CD4-positive, alpha-beta T cell treated with Interleukin-17A for 4 hours (primary cell): Measurements from ENCODE around the gene C2.
A peak's percentile ranks its signal among the peaks of the same experiment; 100 is the strongest.
"Not testable (repeated sequence)": the region's sequence is repeated elsewhere in the genome, so short reads cannot be mapped to it uniquely, and the experiment has no call there.

Source experiments
- DNase-seq: peaks from one replicate; pipeline ENCODE4 v3.0.0-alpha.2; 2020; ENCODE audit warnings: mixed read lengths

C2 gene

GRCh38 chr6:31899215-31899614, 28.3 kb upstream of the C2 start:
- no peak for DNase-seq

- no peak for DNase-seq
Observed at GRCh38 chr6:31899882-31900722, 27.4 kb upstream of the C2 start.

GRCh38 chr6:31900917-31901414, 26.6 kb upstream of the C2 start:
- DNase-seq: no peak

- DNase-seq: peak; percentile 84
Observed at GRCh38 chr6:31901415-31901952, 26.0 kb upstream of the C2 start.

GRCh38 chr6:31901953-31902643, 25.4 kb upstream of the C2 start, which contains the start of gene ZBTB12:
Gene ZBTB12, minus strand, starts transcription at chr6:31902086. Its CDS starts 781 bp downstream, at chr6:31901305.
- peak; percentile 92 for DNase-seq

- DNase-seq: no peak
Observed at GRCh38 chr6:31903957-31904356, 23.6 kb upstream of the C2 start.

GRCh38 chr6:31905041-31905440, 22.5 kb upstream of the C2 start:
- DNase-seq: no peak

GRCh38 chr6:31906122-31906521, 21.4 kb upstream of the C2 start:
- no peak for DNase-seq

- DNase-seq: not testable (repeated sequence)
Observed at GRCh38 chr6:31906727-31907126, 20.8 kb upstream of the C2 start.

GRCh38 chr6:31907158-31907813, 20.2 kb upstream of the C2 start:
- DNase-seq: no peak

- not testable (repeated sequence) for DNase-seq
Observed at GRCh38 chr6:31908255-31908654, 19.3 kb upstream of the C2 start.

GRCh38 chr6:31908791-31909190, 18.7 kb upstream of the C2 start:
- no peak for DNase-seq

GRCh38 chr6:31909298-31909697, 18.2 kb upstream of the C2 start:
- DNase-seq: not testable (repeated sequence)

GRCh38 chr6:31911826-31912585, 15.5 kb upstream of the C2 start:
- DNase-seq: no peak

- no peak for DNase-seq
Observed at GRCh38 chr6:31915351-31915750, 12.2 kb upstream of the C2 start.

- DNase-seq: no peak
Observed at GRCh38 chr6:31915756-31916155, 11.8 kb upstream of the C2 start.

GRCh38 chr6:31918069-31918720, 9.3 kb upstream of the C2 start:
- DNase-seq: no peak

GRCh38 chr6:31919624-31920303, 7.8 kb upstream of the C2 start:
- no peak for DNase-seq

- no peak for DNase-seq
Observed at GRCh38 chr6:31920811-31921210, 6.7 kb upstream of the C2 start.

- DNase-seq: peak; percentile 48
Observed at GRCh38 chr6:31922942-31923341, 4.6 kb upstream of the C2 start.
